ENCODE measurements around the gene VOPP1.

- TF ChIP-seq CTCF (conservative IDR thresholded peaks at IDR 0.05; ENCODE audit: low read length) (no peak), EZH2phosphoT487 (IDR thresholded peaks at IDR 0.05; ENCODE audit: borderline replicate concordance) (no peak)
These were observed 102.0 kb downstream of the VOPP1 start for GRCh38 chr7:55470261-55470660.
